ENCODE data around the gene CHN2. TPM values are rescaled to one million over a fixed set of nuclear protein-coding genes. Genes with fewer than 3 reads are reported as not detected.

Gene CHN2
- total and polyA plus RNA-seq, 10 donors = 4.2 to 52.0 (median 28.5) TPM

DNA sequence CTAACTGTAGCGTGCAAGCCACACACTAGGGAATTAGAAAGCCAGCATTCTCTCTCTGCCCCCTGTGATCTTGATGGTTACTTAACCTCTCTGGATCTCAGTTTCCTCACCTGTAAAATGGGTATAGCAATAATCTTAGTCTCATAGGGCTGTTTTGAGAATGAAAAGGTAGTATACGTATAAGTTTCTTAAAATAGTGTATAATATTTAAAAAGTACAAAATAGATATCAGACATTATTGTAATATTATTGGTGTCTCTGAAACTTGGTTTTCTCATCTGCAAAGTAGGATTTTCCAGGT lies 80.4 kb downstream of the CHN2 start:
- no peaks in the 10 kb centered on the region for H3K9me3 ChIP-seq
- peaks cover 4 to 55% (median 33%) of the 10 kb centered on the region in 6 donors for H3K4me1 ChIP-seq
- TF ChIP-seq POLR2AphosphoS5 (IDR thresholded peaks at IDR 0.05) (no peak), POLR2A (IDR thresholded peaks at IDR 0.05) (no peak)
- TF ChIP-seq, protein P1, sequence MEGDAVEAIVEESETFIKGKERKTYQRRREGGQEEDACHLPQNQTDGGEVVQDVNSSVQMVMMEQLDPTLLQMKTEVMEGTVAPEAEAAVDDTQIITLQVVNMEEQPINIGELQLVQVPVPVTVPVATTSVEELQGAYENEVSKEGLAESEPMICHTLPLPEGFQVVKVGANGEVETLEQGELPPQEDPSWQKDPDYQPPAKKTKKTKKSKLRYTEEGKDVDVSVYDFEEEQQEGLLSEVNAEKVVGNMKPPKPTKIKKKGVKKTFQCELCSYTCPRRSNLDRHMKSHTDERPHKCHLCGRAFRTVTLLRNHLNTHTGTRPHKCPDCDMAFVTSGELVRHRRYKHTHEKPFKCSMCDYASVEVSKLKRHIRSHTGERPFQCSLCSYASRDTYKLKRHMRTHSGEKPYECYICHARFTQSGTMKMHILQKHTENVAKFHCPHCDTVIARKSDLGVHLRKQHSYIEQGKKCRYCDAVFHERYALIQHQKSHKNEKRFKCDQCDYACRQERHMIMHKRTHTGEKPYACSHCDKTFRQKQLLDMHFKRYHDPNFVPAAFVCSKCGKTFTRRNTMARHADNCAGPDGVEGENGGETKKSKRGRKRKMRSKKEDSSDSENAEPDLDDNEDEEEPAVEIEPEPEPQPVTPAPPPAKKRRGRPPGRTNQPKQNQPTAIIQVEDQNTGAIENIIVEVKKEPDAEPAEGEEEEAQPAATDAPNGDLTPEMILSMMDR (IDR thresholded peaks at IDR 0.05 in 8 of 11, conservative IDR thresholded peaks at IDR 0.05 in 3 of 11) = no peak
- no peak for DNase-seq
- no peak overlapping the region for H3K4me3 ChIP-seq
- H3K27me3 ChIP-seq (replicated peaks in 1 of 7) = no peaks in the 10 kb centered on the region
- H3K27ac ChIP-seq = no peak overlapping the region
- intact Hi-C loops (cut with DNase I; ENCODE audit: low total_unique reads) = no loop called here
- 89 to 98% (median 95%) methylated on average over 2 of the region's 2 CpGs for WGBS, 5 donors
- H3K36me3 ChIP-seq = no peaks in the 10 kb centered on the region

DNA sequence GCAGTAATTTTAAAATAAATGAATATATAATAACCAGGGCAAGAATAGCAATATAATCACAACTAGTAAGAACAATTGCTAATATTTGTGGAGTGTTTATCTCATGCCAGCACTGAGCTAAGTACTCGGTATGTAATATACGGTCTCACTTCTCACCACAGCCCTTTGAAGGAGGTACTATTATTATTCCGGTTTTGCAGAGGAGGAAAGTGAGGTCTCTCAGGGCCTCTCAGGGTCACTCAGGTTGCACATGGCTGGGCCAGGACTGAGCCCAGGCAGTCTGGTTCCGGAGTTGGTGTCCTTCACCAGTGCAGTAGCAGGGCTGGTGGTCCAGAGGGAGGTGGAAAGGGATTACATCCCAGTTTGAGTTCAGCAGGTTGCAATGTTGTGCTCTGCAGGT lies 80.9 kb downstream of the CHN2 start:
- Histone ChIP-seq H3K4me1 (peaks cover 4 to 52% (median 32%) of the 10 kb centered on the region in 6 donors), H3K4me3 (no peak overlapping the region), H3K9me3 (no peaks in the 10 kb centered on the region), H3K27ac (no peak overlapping the region), H3K27me3 (replicated peaks in 1 of 7) (no peaks in the 10 kb centered on the region), H3K36me3 (no peaks in the 10 kb centered on the region)
- intact Hi-C loops (cut with DNase I; ENCODE audit: low total_unique reads) = no loop called here
- TF ChIP-seq, protein P1 (IDR thresholded peaks at IDR 0.05 in 8 of 11, conservative IDR thresholded peaks at IDR 0.05 in 3 of 11) = no peak
- no peak for TF ChIP-seq POLR2A (IDR thresholded peaks at IDR 0.05)
- TF ChIP-seq POLR2AphosphoS5 (IDR thresholded peaks at IDR 0.05) = no peak
- WGBS, 5 donors = 54 to 73% (median 62%) methylated on average over 4 of the region's 4 CpGs
- no peak for DNase-seq

GRCh38 chr7:29276199-29276598 lies 81.6 kb downstream of the CHN2 start:
- Histone ChIP-seq H3K9me3 (no peaks in the 10 kb centered on the region), H3K4me1 (peaks cover 3 to 45% (median 24%) of the 10 kb centered on the region in 6 donors), H3K27ac (no peak overlapping the region), H3K36me3 (no peaks in the 10 kb centered on the region), H3K27me3 (replicated peaks in 1 of 7) (no peaks in the 10 kb centered on the region), H3K4me3 (no peak overlapping the region)
- intact Hi-C loops (cut with DNase I; ENCODE audit: low total_unique reads) = no loop called here
- no peak for DNase-seq
- 44 to 57% (median 47%) methylated on average over 2 of the region's 2 CpGs for WGBS, 5 donors
- TF ChIP-seq POLR2A (IDR thresholded peaks at IDR 0.05) (no peak), POLR2AphosphoS5 (IDR thresholded peaks at IDR 0.05) (no peak)
- TF ChIP-seq, protein P1 (IDR thresholded peaks at IDR 0.05 in 8 of 11, conservative IDR thresholded peaks at IDR 0.05 in 3 of 11) = no peak

- intact Hi-C loops (cut with DNase I; ENCODE audit: low total_unique reads) = no loop called here
- TF ChIP-seq POLR2AphosphoS5 (IDR thresholded peaks at IDR 0.05) (no peak), POLR2A (IDR thresholded peaks at IDR 0.05) (no peak)
- TF ChIP-seq, protein P1 (IDR thresholded peaks at IDR 0.05 in 8 of 11, conservative IDR thresholded peaks at IDR 0.05 in 3 of 11) = no peak
- H3K36me3 ChIP-seq = no peaks in the 10 kb centered on the region
- WGBS, 5 donors = 77 to 90% (median 86%) methylated on average over 4 of the region's 4 CpGs
- H3K27me3 ChIP-seq (replicated peaks in 1 of 7) = no peaks in the 10 kb centered on the region
- peaks cover 0 to 39% (median 19%) of the 10 kb centered on the region in 6 donors for H3K4me1 ChIP-seq
- no peak overlapping the region for H3K4me3 ChIP-seq
- H3K27ac ChIP-seq = no peak overlapping the region
- H3K9me3 ChIP-seq = no peaks in the 10 kb centered on the region
- no peak for DNase-seq
These were observed 82.2 kb downstream of the CHN2 start for GRCh38 chr7:29276806-29277205.

Measured in spleen (tissue), 11 donors.